HG02798 (cell line): ENCODE measurements around the gene FBL.
"Not testable (repeated sequence)": the region's sequence is repeated elsewhere in the genome, so short reads cannot be mapped to it uniquely, and the experiment has no call there.

Experiments
- ATAC-seq: cut with Tn5 transposase; IDR thresholded peaks from one replicate; pipeline ENCODE4 v1.9.1; 2021; ENCODE audit warnings: mild to moderate bottlenecking; ENCODE audit not compliant: unreplicated experiment, poor library complexity

The FBL gene

GRCh38 chr19:39826311-39826945 lies 19.8 kb downstream of the FBL start:
- ATAC-seq: no peak

GRCh38 chr19:39825531-39826076 lies 20.6 kb downstream of the FBL start:
- ATAC-seq: no peak

- no peak for ATAC-seq
Measured at GRCh38 chr19:39825093-39825463, 21.1 kb downstream of the FBL start.

GRCh38 chr19:39824143-39825092 lies 21.8 kb downstream of the FBL start:
- peak; percentile 91 for ATAC-seq

GRCh38 chr19:39823686-39824085 lies 22.5 kb downstream of the FBL start:
- no peak for ATAC-seq

GRCh38 chr19:39820696-39821095 lies 25.5 kb downstream of the FBL start:
- ATAC-seq: no peak

GRCh38 chr19:39819786-39820185 lies 26.4 kb downstream of the FBL start:
- no peak for ATAC-seq

GRCh38 chr19:39818626-39819097 lies 27.5 kb downstream of the FBL start:
- ATAC-seq: peak; percentile 83

GRCh38 chr19:39817888-39818561 lies 28.2 kb downstream of the FBL start:
- no peak for ATAC-seq

GRCh38 chr19:39816287-39817048 lies 29.7 kb downstream of the FBL start:
- ATAC-seq: no peak

- ATAC-seq: no peak
Measured at GRCh38 chr19:39814595-39814994, 31.6 kb downstream of the FBL start.

- ATAC-seq: not testable (repeated sequence)
Measured at GRCh38 chr19:39814111-39814510, 32.1 kb downstream of the FBL start.

- no peak for ATAC-seq
Measured at GRCh38 chr19:39813264-39813993, 32.8 kb downstream of the FBL start.

GRCh38 chr19:39811064-39811463 lies 35.1 kb downstream of the FBL start:
- no peak for ATAC-seq

- no peak for ATAC-seq
Measured at GRCh38 chr19:39810424-39810823, 35.8 kb downstream of the FBL start.

GRCh38 chr19:39809368-39809767 lies 36.8 kb downstream of the FBL start:
- ATAC-seq: no peak

- ATAC-seq: not testable (repeated sequence)
Measured at GRCh38 chr19:39808688-39809087, 37.5 kb downstream of the FBL start.

GRCh38 chr19:39807846-39808364 lies 38.3 kb downstream of the FBL start:
- no peak for ATAC-seq

GRCh38 chr19:39805104-39805503 lies 41.1 kb downstream of the FBL start:
- no peak for ATAC-seq
